Measurements from ENCODE around the gene P3H2.
A peak's percentile ranks its signal among the peaks of the same experiment; 100 is the strongest.

GRCh38 chr3:190012314-190012782, 108.3 kb downstream of the P3H2 start:
- TF ChIP-seq TCF7L2 (IDR thresholded peaks at IDR 0.05; ENCODE audit: low read depth, low read length) (peak; percentile 90), SIN3A (IDR thresholded peaks at IDR 0.05; ENCODE audit: borderline replicate concordance, insufficient read depth, low read depth, low read length) (no peak), CTCF (IDR thresholded peaks at IDR 0.05) (no peak), POLR2AphosphoS5 (IDR thresholded peaks at IDR 0.05; ENCODE audit: low read depth, low read length) (peak; percentile 74)

Data from Panc1 (cell line).